Erythroblast (primary cell): ENCODE results near the gene SLC25A13.

Experiments
- GATA1 ChIP-seq: IDR thresholded peaks from 2 replicates; pipeline ENCODE4 v1.6.1; 2011; ENCODE audit warnings: low read depth, mild to moderate bottlenecking, control low read depth, low read length, moderate library complexity
- POLR2A ChIP-seq: IDR thresholded peaks from 2 replicates; pipeline ENCODE4 v1.6.1; 2011; ENCODE audit warnings: mild to moderate bottlenecking, low read length

DNA sequence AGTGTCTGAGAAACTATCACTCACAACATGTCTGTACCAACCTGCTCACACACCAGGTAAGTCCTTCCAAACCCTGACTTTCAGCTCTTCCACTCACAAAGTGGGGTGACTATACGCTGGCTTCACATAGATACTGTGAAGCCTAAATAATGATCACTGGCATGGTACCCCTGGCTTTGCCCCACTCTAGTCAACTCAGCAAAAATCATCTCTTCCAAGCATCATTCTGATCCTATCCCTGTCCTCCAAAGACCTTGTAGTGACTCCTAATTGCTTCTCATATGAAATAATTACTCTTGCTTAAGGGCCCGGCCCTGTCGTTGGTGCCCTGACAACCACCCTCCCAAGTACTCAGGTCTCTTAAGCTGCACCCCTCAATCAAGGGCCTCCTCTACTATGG, 97.8 kb downstream of the SLC25A13 start:
- TF ChIP-seq POLR2A (no peak), GATA1 (no peak)
